Measurements from ENCODE around the gene SZRD1. TPM values are rescaled to one million over a fixed set of nuclear protein-coding genes. Genes with fewer than 3 reads are reported as not detected.
"Not testable (repeated sequence)": the region's sequence is repeated elsewhere in the genome, so short reads cannot be mapped to it uniquely, and the experiment has no call there.

Gene SZRD1
- 97.4 and 141 TPM in 2 replicates for total RNA-seq (2014; rRNA removed; shearing (Covaris generic))

- peak within 1 kb of the TSS; percentile 76 for H3K4me3 ChIP-seq
- H3K4me1 ChIP-seq (replicated peaks): peaks cover 29% of the 10 kb centered on the region
- H3K27me3 ChIP-seq (replicated peaks): no peaks in the 10 kb centered on the region
- DNase-seq (ENCODE audit: low read depth in 1 of 2, low spot score in 2 of 2): peak; percentile 98 to 100
- H3K36me3 ChIP-seq: peaks cover 27% of the 10 kb centered on the region
- no peaks in the 10 kb centered on the region for H3K9me3 ChIP-seq (replicated peaks)
- peak within 1 kb of the TSS; percentile 90 for H3K27ac ChIP-seq
Measured at GRCh38 chr1:16366722-16367257, at the start of gene SZRD1. TSS of gene SZRD1 (plus strand) at chr1:16367242. CDS start at chr1:16367258, 16 bp downstream.

- Histone ChIP-seq H3K36me3 (peaks cover 20% of the 10 kb centered on the region), H3K27me3 (replicated peaks) (no peaks in the 10 kb centered on the region), H3K9me3 (replicated peaks) (no peaks in the 10 kb centered on the region), H3K4me1 (replicated peaks) (no peaks in the 10 kb centered on the region), H3K4me3 (no peak overlapping the region), H3K27ac (no peak overlapping the region)
- no peak for DNase-seq (ENCODE audit: low read depth in 1 of 2, low spot score in 2 of 2)
Measured at GRCh38 chr1:16318555-16318954, 48.5 kb upstream of the SZRD1 start.

- no peak for DNase-seq (ENCODE audit: low read depth in 1 of 2, low spot score in 2 of 2)
- no peak overlapping the region for H3K27ac ChIP-seq
- no peaks in the 10 kb centered on the region for H3K27me3 ChIP-seq (replicated peaks)
- peaks cover 11% of the 10 kb centered on the region for H3K4me1 ChIP-seq (replicated peaks)
- no peaks in the 10 kb centered on the region for H3K9me3 ChIP-seq (replicated peaks)
- H3K4me3 ChIP-seq: no peak overlapping the region
- peaks cover 7% of the 10 kb centered on the region for H3K36me3 ChIP-seq
Measured at GRCh38 chr1:16321176-16321867, 45.7 kb upstream of the SZRD1 start.

GRCh38 chr1:16324456-16324890 lies 42.6 kb upstream of the SZRD1 start:
- Histone ChIP-seq H3K4me3 (no peak overlapping the region), H3K9me3 (replicated peaks) (no peaks in the 10 kb centered on the region), H3K27ac (no peak overlapping the region), H3K4me1 (replicated peaks) (peaks cover 11% of the 10 kb centered on the region), H3K36me3 (peaks cover 13% of the 10 kb centered on the region), H3K27me3 (replicated peaks) (no peaks in the 10 kb centered on the region)
- peak; percentile 33 to 47 for DNase-seq (ENCODE audit: low read depth in 1 of 2, low spot score in 2 of 2)

- H3K9me3 ChIP-seq (replicated peaks): no peaks in the 10 kb centered on the region
- H3K4me3 ChIP-seq: no peak overlapping the region
- no peak overlapping the region for H3K27ac ChIP-seq
- no peak for DNase-seq (ENCODE audit: low read depth in 1 of 2, low spot score in 2 of 2)
- no peaks in the 10 kb centered on the region for H3K27me3 ChIP-seq (replicated peaks)
- H3K4me1 ChIP-seq (replicated peaks): peaks cover 11% of the 10 kb centered on the region
- H3K36me3 ChIP-seq: peaks cover 13% of the 10 kb centered on the region
Measured at GRCh38 chr1:16326833-16327404, 40.1 kb upstream of the SZRD1 start.

- Histone ChIP-seq H3K27ac (no peak overlapping the region), H3K4me1 (replicated peaks) (peaks cover 12% of the 10 kb centered on the region), H3K4me3 (no peak overlapping the region), H3K36me3 (no peaks in the 10 kb centered on the region), H3K9me3 (replicated peaks) (no peaks in the 10 kb centered on the region), H3K27me3 (replicated peaks) (no peaks in the 10 kb centered on the region)
- peak in 1 of 2 experiments; percentile 8 for DNase-seq (ENCODE audit: low read depth in 1 of 2, low spot score in 2 of 2)
Measured at GRCh38 chr1:16334655-16335340, 32.2 kb upstream of the SZRD1 start.

GRCh38 chr1:16338961-16339360 lies 28.1 kb upstream of the SZRD1 start:
- Histone ChIP-seq H3K27ac (no peak overlapping the region), H3K4me3 (no peak overlapping the region), H3K4me1 (replicated peaks) (peaks cover 12% of the 10 kb centered on the region), H3K36me3 (peaks cover 16% of the 10 kb centered on the region), H3K9me3 (replicated peaks) (no peaks in the 10 kb centered on the region), H3K27me3 (replicated peaks) (no peaks in the 10 kb centered on the region)
- no peak for DNase-seq (ENCODE audit: low read depth in 1 of 2, low spot score in 2 of 2)

GRCh38 chr1:16340673-16341072 lies 26.4 kb upstream of the SZRD1 start:
- Histone ChIP-seq H3K27ac (no peak overlapping the region), H3K9me3 (replicated peaks) (no peaks in the 10 kb centered on the region), H3K4me1 (replicated peaks) (no peaks in the 10 kb centered on the region), H3K4me3 (no peak overlapping the region), H3K27me3 (replicated peaks) (no peaks in the 10 kb centered on the region), H3K36me3 (peaks cover 16% of the 10 kb centered on the region)
- DNase-seq (ENCODE audit: low read depth in 1 of 2, low spot score in 2 of 2): no peak

- no peak for DNase-seq (ENCODE audit: low read depth in 1 of 2, low spot score in 2 of 2)
Measured at GRCh38 chr1:16342331-16343062, 24.5 kb upstream of the SZRD1 start.

GRCh38 chr1:16343276-16343675 lies 23.8 kb upstream of the SZRD1 start:
- not testable (repeated sequence) for H3K9me3 ChIP-seq (replicated peaks); DNase-seq (ENCODE audit: low read depth in 1 of 2, low spot score in 2 of 2); H3K27ac ChIP-seq; H3K4me3 ChIP-seq; H3K4me1 ChIP-seq (replicated peaks); H3K27me3 ChIP-seq (replicated peaks)
- peaks cover 16% of the 10 kb centered on the region for H3K36me3 ChIP-seq

More at GRCh38 chr1:16342331-16343062, 24.5 kb upstream of the SZRD1 start:
- H3K36me3 ChIP-seq: peaks cover 16% of the 10 kb centered on the region
- no peak overlapping the region for H3K4me3 ChIP-seq
- no peaks in the 10 kb centered on the region for H3K9me3 ChIP-seq (replicated peaks)
- H3K4me1 ChIP-seq (replicated peaks): no peaks in the 10 kb centered on the region
- H3K27ac ChIP-seq: no peak overlapping the region
- no peaks in the 10 kb centered on the region for H3K27me3 ChIP-seq (replicated peaks)

- peaks cover 12% of the 10 kb centered on the region for H3K36me3 ChIP-seq
- no peak overlapping the region for H3K4me3 ChIP-seq
- H3K9me3 ChIP-seq (replicated peaks): no peaks in the 10 kb centered on the region
- peak; percentile 56 to 91 for DNase-seq (ENCODE audit: low read depth in 1 of 2, low spot score in 2 of 2)
- H3K27ac ChIP-seq: peak overlapping the region; percentile 87
- H3K4me1 ChIP-seq (replicated peaks): peaks cover 32% of the 10 kb centered on the region
- H3K27me3 ChIP-seq (replicated peaks): no peaks in the 10 kb centered on the region
Measured at GRCh38 chr1:16348414-16349182, 18.4 kb upstream of the SZRD1 start.

- no peaks in the 10 kb centered on the region for H3K9me3 ChIP-seq (replicated peaks)
- peaks cover 12% of the 10 kb centered on the region for H3K36me3 ChIP-seq
- no peaks in the 10 kb centered on the region for H3K27me3 ChIP-seq (replicated peaks)
- H3K4me1 ChIP-seq (replicated peaks): peaks cover 32% of the 10 kb centered on the region
- H3K27ac ChIP-seq: peak overlapping the region; percentile 87
- peak in 1 of 2 experiments; percentile 19 for DNase-seq (ENCODE audit: low read depth in 1 of 2, low spot score in 2 of 2)
- no peak overlapping the region for H3K4me3 ChIP-seq
Measured at GRCh38 chr1:16349847-16350406, 17.1 kb upstream of the SZRD1 start.

Data from SJSA1 (cell line).